Stimulated activated CD4-positive, alpha-beta T cell treated with anti-CD3 and anti-CD28 coated beads, TNF-alpha, amount 100 ng/mL, for 48 hours (primary cell): ENCODE data around the gene PTGDS.

Experiments
- DNase-seq, 3 donors: peaks; one replicate each; pipeline ENCODE4 v3.0.0-alpha.2; 2020; ENCODE audit warnings: low read depth in 3 of 3

PTGDS gene

GRCh38 chr9:136957901-136958300 lies 19.4 kb upstream of the PTGDS start:
- no peak for DNase-seq

- DNase-seq, result no peak
These were observed 18.8 kb upstream of the PTGDS start for GRCh38 chr9:136958473-136958872.

GRCh38 chr9:136958898-136959850 lies 18.1 kb upstream of the PTGDS start:
- DNase-seq, result no peak

GRCh38 chr9:136960212-136960937 lies 16.9 kb upstream of the PTGDS start:
- no peak for DNase-seq

GRCh38 chr9:136960938-136961275 lies 16.4 kb upstream of the PTGDS start:
- DNase-seq, result no peak

GRCh38 chr9:136961279-136962065 lies 15.8 kb upstream of the PTGDS start:
- no peak for DNase-seq

DNA sequence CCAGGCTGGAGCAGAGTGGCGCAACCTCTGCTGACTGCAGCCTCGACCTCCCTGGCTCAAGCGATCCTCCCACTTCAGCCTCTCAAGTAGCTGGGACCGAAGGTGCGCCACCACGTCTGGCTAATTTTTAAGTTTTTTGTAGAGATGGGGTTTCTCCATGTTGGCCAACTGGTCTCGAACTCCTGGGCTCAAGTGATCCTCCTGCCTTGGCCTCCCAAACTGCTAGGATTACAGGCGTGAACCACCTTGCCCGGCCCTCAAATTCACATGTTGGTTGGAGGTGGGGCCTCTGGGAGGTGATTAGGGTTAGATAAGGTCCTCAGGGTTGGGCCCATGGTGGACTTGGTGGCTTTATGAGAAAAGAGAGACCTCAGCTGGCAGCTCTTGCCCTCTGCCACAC lies 15.1 kb upstream of the PTGDS start:
- DNase-seq, result no peak

- no peak for DNase-seq
These were observed 14.5 kb upstream of the PTGDS start for GRCh38 chr9:136962701-136963248.

GRCh38 chr9:136963341-136963740 lies 14.0 kb upstream of the PTGDS start:
- no peak for DNase-seq

DNA sequence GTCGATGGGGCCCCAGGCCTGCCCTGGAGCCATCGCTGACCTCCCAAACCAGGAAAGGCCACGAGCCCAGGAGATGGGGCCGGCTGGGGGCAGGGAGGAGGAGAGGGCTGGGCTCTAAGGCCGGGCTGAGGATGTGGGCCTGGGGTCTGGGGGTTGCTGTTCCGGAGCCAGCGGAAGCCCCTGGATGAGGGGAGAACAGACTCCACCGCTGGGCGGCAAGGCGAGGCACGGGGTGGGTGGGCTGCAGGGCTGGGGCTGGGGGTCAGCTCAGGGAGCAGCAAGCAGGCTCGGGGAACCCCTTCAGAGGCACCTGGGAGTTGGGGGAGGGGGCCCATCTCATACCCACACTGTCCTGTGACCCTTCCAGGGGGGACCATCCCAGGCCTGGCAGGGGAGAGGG lies 13.6 kb upstream of the PTGDS start:
- DNase-seq, result no peak

GRCh38 chr9:136964171-136964689 lies 13.1 kb upstream of the PTGDS start:
- no peak for DNase-seq

DNA sequence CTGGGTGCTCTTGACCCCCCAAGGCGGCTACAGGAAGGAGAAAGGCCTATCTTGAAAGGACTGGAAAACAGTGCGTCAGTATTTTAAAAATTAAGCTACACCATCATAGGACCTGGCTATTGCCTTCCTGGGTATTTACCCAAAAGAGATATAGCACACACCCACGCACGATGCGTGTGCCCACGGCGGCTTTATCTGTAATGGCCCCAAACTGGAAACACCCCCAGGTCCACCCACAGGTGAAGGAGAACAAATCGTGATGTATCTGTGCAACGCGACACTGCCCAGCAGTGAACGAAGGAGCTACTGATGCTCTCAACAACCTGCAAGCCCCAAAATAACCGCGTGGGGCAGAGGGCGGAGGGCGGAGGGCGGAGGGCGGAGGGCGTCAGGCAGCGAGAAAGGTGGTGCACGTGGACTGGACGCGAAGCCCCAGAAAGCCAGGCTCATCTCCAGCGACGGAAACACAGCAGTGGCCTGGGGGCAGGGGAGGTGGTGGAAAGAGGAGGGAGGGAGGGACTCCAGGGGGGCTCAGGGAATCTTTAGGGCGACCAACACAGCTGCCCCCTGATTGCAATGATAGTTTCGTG lies 12.4 kb upstream of the PTGDS start:
- DNase-seq, result no peak

DNA sequence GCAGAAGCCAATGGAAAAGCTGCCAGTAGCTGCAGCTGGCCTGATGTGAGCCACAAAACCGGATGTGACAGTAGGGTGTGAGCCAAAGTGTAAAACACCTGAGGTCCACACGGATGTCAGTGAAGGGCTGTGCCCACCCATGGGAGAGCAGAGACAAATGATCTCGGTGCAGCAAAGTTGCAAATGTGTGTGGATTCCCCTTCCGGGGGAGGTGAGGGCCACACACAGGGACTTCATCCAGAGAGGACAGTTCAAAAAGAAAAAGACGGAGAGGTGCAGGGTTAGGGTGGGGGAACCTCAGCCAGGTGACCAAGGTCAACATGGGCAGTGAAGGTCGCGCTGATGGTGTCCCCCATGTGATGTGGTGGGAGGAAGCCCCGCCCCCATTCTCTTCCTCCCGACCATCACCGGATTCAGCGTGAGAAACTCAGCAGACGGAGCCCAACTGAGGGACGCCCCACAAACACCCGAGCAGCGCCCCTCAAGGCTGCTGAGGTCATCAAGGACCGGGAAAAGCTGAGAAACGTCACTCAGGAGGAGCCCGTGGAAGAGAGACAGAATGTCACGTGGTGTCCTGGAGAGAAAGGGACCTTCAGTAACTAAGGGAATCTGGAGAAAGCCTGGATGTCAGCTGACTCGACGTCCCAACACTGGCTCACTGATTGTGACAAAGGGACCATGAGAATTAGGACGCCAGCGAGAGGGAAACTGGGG lies 11.4 kb upstream of the PTGDS start:
- no peak for DNase-seq

DNA sequence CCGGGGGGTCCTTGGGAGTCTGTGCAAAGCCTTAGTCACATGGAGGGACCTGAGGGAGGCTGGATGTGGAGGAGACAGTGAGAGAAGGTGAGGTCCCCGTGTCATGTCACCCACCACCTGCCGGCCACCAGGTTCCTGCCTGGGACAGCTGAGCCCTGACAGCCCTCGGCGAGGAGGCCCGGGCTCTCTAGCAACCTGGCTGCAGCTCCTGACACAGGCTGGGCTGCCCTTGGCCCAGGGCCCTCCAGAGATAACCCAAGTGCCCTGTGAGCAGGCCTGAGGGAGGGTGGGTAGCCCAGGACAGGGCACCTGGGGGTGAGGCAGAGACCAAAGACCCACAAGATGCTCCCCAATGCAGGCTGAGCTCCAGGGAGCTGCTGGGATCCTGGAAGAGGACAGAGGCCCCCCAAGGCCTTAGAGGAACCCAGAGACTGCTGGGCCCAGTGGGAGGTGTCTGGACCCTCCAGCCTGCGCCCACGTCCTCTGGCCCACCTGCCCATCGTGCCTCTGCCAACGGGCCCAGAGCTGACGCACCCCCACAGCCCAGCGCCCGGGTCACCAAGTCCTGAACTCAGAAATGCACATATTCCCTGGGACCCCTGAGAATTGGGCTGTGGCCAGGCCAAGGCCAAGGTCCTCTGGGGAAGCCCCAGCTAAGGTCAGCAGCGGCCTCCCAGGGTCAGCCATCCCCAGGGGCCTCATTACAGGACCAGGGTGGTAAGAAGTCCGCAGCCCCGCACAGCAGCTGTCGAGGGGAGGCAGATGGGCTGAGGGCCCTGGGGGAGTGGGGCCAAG lies 8.8 kb upstream of the PTGDS start:
- DNase-seq, result no peak

GRCh38 chr9:136969150-136969549 lies 8.2 kb upstream of the PTGDS start:
- no peak for DNase-seq

DNA sequence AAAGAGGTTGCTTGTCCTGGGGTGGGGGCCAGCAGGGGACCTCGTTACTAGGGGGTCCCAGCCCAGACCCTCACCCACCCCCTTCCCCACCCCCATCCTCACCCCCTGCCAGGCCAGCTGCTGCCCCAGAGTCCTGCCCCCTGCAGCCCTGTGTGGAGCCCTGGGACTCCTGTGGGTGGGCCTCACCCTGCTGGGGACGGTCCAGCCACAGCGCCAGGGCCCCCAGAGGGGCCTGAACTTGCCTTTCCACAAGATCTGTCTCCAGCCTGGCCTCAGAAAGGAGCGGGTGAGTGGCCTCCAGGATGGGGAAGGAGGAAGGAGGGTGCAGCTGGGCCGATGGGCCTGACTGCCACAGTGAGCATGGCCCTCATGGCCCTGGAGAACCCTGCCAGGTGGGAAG lies 7.5 kb upstream of the PTGDS start:
- no peak for DNase-seq

DNA sequence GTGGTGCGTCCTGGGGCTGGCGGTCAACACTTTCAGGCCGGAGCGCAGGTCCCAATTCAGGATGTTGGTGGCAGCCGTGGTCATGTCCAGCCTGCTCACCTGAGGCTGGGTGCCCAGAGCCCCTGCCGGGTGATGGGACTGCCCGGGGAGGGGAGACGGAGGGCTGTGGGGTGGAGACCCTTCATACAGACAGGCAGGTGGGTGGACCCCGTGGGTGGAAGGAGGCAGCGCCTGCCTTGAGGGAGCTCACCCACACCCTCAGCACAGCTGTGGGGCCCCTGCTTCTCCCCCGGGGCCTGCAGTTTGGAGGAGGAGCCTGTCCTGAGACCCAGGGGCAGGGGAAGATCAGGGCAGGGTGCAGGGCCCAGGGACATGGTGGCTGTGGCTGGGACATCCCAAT lies 6.9 kb upstream of the PTGDS start:
- no peak for DNase-seq

GRCh38 chr9:136971746-136972145 lies 5.6 kb upstream of the PTGDS start:
- DNase-seq, result no peak

DNA sequence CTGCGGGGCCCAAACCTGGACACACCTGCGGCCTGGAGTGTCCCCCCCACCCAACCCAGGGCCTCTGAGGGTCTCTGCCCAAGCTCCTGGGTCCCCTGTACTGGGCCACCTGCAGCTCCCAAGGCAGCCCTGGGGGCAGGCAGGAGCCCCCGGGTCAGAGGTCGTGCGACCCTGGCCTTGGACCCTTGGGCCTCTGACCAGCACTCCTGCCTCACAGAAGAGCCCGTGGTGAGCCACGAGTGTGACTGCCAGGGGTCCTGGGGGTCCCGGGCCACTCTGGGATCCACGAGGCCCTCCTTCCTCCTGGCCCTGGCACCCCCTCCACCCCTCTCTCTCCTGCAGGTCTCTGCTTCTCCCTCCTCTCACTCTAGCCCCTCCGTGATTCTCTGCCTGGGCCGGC lies 5.0 kb upstream of the PTGDS start:
- DNase-seq, result no peak

- no peak for DNase-seq
These were observed 4.6 kb upstream of the PTGDS start for GRCh38 chr9:136972743-136973142.
